ENCODE measurements around the gene SLC1A2.

Gene SLC1A2

DNA sequence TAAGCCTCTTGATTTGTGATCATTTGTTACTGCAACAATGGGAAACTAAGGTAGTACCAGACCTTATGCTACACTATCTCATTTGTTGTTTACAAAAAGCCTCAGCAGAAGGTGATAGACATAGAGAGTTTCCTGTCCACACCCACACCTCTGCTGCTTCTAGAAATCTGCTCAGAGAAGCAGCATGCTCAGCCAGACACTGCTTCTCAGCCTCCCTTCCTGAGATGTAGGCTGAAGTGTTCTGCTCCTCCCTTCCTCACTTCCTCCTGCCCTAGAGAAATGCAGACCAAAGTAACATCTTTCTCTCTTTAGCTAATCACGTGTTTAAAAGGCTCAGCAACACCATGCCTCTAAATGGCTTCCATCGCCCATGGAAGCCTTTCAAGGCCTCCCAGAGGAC is 88.4 kb downstream of the SLC1A2 start:
- no peak overlapping the region for H3K4me3 ChIP-seq
- TF ChIP-seq, protein P1, sequence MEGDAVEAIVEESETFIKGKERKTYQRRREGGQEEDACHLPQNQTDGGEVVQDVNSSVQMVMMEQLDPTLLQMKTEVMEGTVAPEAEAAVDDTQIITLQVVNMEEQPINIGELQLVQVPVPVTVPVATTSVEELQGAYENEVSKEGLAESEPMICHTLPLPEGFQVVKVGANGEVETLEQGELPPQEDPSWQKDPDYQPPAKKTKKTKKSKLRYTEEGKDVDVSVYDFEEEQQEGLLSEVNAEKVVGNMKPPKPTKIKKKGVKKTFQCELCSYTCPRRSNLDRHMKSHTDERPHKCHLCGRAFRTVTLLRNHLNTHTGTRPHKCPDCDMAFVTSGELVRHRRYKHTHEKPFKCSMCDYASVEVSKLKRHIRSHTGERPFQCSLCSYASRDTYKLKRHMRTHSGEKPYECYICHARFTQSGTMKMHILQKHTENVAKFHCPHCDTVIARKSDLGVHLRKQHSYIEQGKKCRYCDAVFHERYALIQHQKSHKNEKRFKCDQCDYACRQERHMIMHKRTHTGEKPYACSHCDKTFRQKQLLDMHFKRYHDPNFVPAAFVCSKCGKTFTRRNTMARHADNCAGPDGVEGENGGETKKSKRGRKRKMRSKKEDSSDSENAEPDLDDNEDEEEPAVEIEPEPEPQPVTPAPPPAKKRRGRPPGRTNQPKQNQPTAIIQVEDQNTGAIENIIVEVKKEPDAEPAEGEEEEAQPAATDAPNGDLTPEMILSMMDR (IDR thresholded peaks at IDR 0.05), result no peak
- H3K27ac ChIP-seq, result no peak overlapping the region
- DNase-seq (ENCODE audit: low spot score), result no peak

GRCh38 chr11:35330156-35330889 is 89.0 kb downstream of the SLC1A2 start:
- Histone ChIP-seq H3K27ac (no peak overlapping the region), H3K4me3 (no peak overlapping the region)
- TF ChIP-seq, protein P1 (IDR thresholded peaks at IDR 0.05), result no peak
- no peak for DNase-seq (ENCODE audit: low spot score)

- TF ChIP-seq, protein P1 (IDR thresholded peaks at IDR 0.05), result no peak
- no peak for DNase-seq (ENCODE audit: low spot score)
- no peak overlapping the region for H3K4me3 ChIP-seq
- no peak overlapping the region for H3K27ac ChIP-seq
Observed at GRCh38 chr11:35327829-35328228, 91.5 kb downstream of the SLC1A2 start.

GRCh38 chr11:35326266-35326879 is 93.0 kb downstream of the SLC1A2 start:
- no peak overlapping the region for H3K4me3 ChIP-seq
- no peak for DNase-seq (ENCODE audit: low spot score)
- H3K27ac ChIP-seq, result no peak overlapping the region
- TF ChIP-seq, protein P1 (IDR thresholded peaks at IDR 0.05), result no peak

GRCh38 chr11:35324981-35325380 is 94.4 kb downstream of the SLC1A2 start:
- DNase-seq (ENCODE audit: low spot score), result no peak
- TF ChIP-seq, protein P1 (IDR thresholded peaks at IDR 0.05), result no peak
- no peak overlapping the region for H3K4me3 ChIP-seq
- no peak overlapping the region for H3K27ac ChIP-seq

DNA sequence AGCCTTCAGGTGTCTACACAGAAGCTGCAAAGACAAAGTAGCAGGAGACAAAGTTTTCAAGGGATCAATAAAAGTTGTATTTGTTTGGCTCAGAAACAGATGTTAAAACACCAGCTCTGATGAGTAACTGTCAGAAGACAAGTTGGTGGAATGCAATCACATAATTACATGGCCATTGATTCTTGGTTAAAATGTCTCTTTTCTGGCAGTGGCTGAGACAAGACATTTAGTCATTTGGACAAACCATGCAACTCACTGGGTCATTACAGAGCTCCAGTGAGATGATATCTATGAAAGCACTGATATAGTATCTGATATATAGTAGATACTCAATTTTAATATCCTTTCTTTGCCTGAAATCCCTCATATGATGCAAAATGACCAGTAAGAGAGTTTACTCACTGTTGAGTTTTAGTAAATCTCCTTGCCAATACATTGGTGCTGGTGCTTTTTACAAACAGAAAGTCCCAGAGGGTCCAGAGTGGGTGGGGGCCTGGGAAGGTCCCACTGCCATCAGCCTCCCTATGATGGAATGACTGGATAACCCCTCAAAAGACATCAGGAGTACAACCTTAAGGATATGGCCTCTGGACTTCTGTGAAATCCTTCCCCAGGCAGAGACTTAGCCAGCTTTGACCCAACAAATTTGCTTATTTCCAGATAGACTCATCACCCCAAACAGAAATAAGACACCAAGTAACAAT is 95.0 kb downstream of the SLC1A2 start:
- TF ChIP-seq, protein P1 (IDR thresholded peaks at IDR 0.05), result no peak
- no peak for DNase-seq (ENCODE audit: low spot score)
- no peak overlapping the region for H3K4me3 ChIP-seq
- no peak overlapping the region for H3K27ac ChIP-seq

Data from coronary artery (tissue), 2 donors.